HCT116 (cell line): ENCODE results near the gene UPF1. TPM values are rescaled to one million over a fixed set of nuclear protein-coding genes. Genes with fewer than 3 reads are reported as not detected.

ENCODE experiments used
- ATAC-seq: fragments of 200-7000 bp; cut with Tn5 transposase; 2 replicates; pipeline ENCODE4 v1.9.1; 2020; ENCODE audit warnings: mild to moderate bottlenecking, moderate library complexity
- BruUV-seq: library from RNA; stranded (reverse); fragments of 400-500 nt; replicated peaks from 2 replicates; lab custom pipeline; 2021; lab: Mats Ljungman, UMichigan
- CTCF ChIA-PET: fragments of 300-600 bp; sonication (Branson Sonifier 250); formaldehyde crosslinking; loops from one replicate; lab custom pipeline; 2021; ENCODE audit warnings: antibody characterized with exemption; lab: Charles Lee
- POLR2A ChIA-PET: fragments of 300-600, 350-600 bp; sonication (Branson Sonifier 250); formaldehyde crosslinking; loops from one replicate; lab custom pipeline; 2021; ENCODE audit warnings: antibody characterized with exemption; lab: Charles Lee
- RAD21 ChIA-PET, 2 experiments: fragments of 300-600 bp; sonication (Branson Sonifier 250); formaldehyde crosslinking; loops; one replicate each; lab custom pipeline; 2023; ENCODE audit warnings: low total read pairs in 2 of 2; ENCODE audit not compliant: uncharacterized antibody in 2 of 2, unreplicated experiment in 2 of 2, low non-redundant PET in 1 of 2; lab: Charles Lee
- DNase-seq: peaks from one replicate; pipeline ENCODE4 v3.0.0-alpha.2; 2010; ENCODE audit warnings: low read depth, low spot score
- H2AFZ ChIP-seq: fragments of 200-600 bp; shearing (Covaris generic), sonication (generic); 2 replicates; pipeline ENCODE4 v1.6.1; 2017; ENCODE audit warnings: low read depth, mixed run types, mixed read lengths, antibody characterized with exemption, low read length; ENCODE audit not compliant: poor library complexity, severe bottlenecking
- H3K27ac ChIP-seq: 2 replicates; pipeline ENCODE4 v1.5.1; 2012; ENCODE audit warnings: low read depth, low read length
- H3K27me3 ChIP-seq: fragments of 200-600 bp; sonication (generic); 2 replicates; pipeline ENCODE4 v1.6.1; 2016; ENCODE audit warnings: mixed run types, low read length, mixed read lengths; ENCODE audit not compliant: insufficient read depth
- H3K36me3 ChIP-seq, 2 experiments: fragments of 200-500 bp in 1 of 2; fragments of 200-600 bp in 1 of 2; sonication (Bioruptor generic) in 1 of 2; sonication (generic) in 1 of 2; 2 replicates each; pipeline versions ENCODE4 v1.5.1 to v1.6.1; 2014 to 2016; ENCODE audit warnings: low read length in 2 of 2, inconsistent platforms in 1 of 2, mixed read lengths in 1 of 2, mixed run types in 1 of 2; ENCODE audit not compliant: insufficient read depth in 2 of 2, control insufficient read depth in 1 of 2
- H3K4me1 ChIP-seq, 2 experiments: fragments of 200-600 bp in 1 of 2; sonication (generic) in 1 of 2; 2 replicates each; pipeline versions ENCODE4 v1.5.1 to v1.6.1; 2012 to 2017; ENCODE audit warnings: low read length in 2 of 2, inconsistent platforms in 1 of 2, mild to moderate bottlenecking in 1 of 2, mixed read lengths in 1 of 2, mixed run types in 1 of 2, moderate library complexity in 1 of 2; ENCODE audit not compliant: insufficient read depth in 2 of 2, control insufficient read depth in 1 of 2
- H3K4me2 ChIP-seq: fragments of 200-600 bp; sonication (generic); 2 replicates; pipeline ENCODE4 v1.6.1; 2017; ENCODE audit warnings: mixed run types, low read length, mixed read lengths
- H3K4me3 ChIP-seq, 2 experiments: fragments of 200-600 bp in 1 of 2; sonication (generic) in 1 of 2; replicated peaks in 1 of 2; 2 replicates each; pipeline ENCODE4 v1.5.1; 2011 to 2016; ENCODE audit warnings: low read length in 2 of 2, control low read depth in 1 of 2, low read depth in 1 of 2, mild to moderate bottlenecking in 1 of 2, mixed read lengths in 1 of 2, mixed run types in 1 of 2
- H3K79me2 ChIP-seq: fragments of 200-600 bp; sonication (generic); 2 replicates; pipeline ENCODE4 v1.6.1; 2017; ENCODE audit warnings: mild to moderate bottlenecking, mixed run types, low read length, moderate library complexity, mixed read lengths; ENCODE audit not compliant: insufficient read depth
- H3K9ac ChIP-seq: fragments of 200-600 bp; sonication (generic); 2 replicates; pipeline ENCODE4 v1.6.1; 2016; ENCODE audit warnings: low read length, mixed read lengths
- H3K9me2 ChIP-seq: fragments of 200-600 bp; sonication (generic), shearing (Covaris generic); 2 replicates; pipeline ENCODE4 v1.6.1; 2017; ENCODE audit warnings: mixed run types, mild to moderate bottlenecking, moderate library complexity; ENCODE audit not compliant: insufficient read depth
- H3K9me3 ChIP-seq, 2 experiments: fragments of 200-500 bp in 1 of 2; fragments of 200-600 bp in 1 of 2; sonication (Bioruptor generic) in 1 of 2; sonication (generic) in 1 of 2; 2 replicates each; pipeline ENCODE4 v1.6.1; 2014 to 2017; ENCODE audit warnings: low read length in 2 of 2, mixed read lengths in 2 of 2, inconsistent platforms in 1 of 2, low read depth in 1 of 2, mild to moderate bottlenecking in 1 of 2, mixed run types in 1 of 2, moderate library complexity in 1 of 2; ENCODE audit not compliant: control insufficient read depth in 1 of 2, insufficient read depth in 1 of 2
- H4K20me1 ChIP-seq: fragments of 200-600 bp; sonication (generic), shearing (Covaris generic); 2 replicates; pipeline ENCODE4 v1.6.1; 2017; ENCODE audit warnings: mixed run types, mild to moderate bottlenecking, moderate library complexity; ENCODE audit not compliant: insufficient read depth
- CBX3 ChIP-seq: IDR thresholded peaks from 2 replicates; pipeline ENCODE4 v1.6.1; 2012; ENCODE audit warnings: low read depth
- EGR1 ChIP-seq: IDR thresholded peaks from 2 replicates; pipeline ENCODE4 v1.6.1; 2012; ENCODE audit warnings: low read depth
- EZH2phosphoT487 ChIP-seq: fragments of 200-600 bp; IDR thresholded peaks from 2 replicates; pipeline ENCODE4 v1.6.1; 2018; ENCODE audit warnings: antibody characterized with exemption, borderline replicate concordance
- JUND ChIP-seq: IDR thresholded peaks from 2 replicates; pipeline ENCODE4 v1.6.1; 2012
- POLR2AphosphoS5 ChIP-seq: IDR thresholded peaks from 2 replicates; pipeline ENCODE4 v1.6.1; 2011; ENCODE audit warnings: mild to moderate bottlenecking, low read depth, low read length, moderate library complexity
- SIN3A ChIP-seq: IDR thresholded peaks from 2 replicates; pipeline ENCODE4 v1.6.1; 2012; ENCODE audit warnings: low read depth
- SP1 ChIP-seq: IDR thresholded peaks from 2 replicates; pipeline ENCODE4 v1.6.1; 2012; ENCODE audit warnings: low read depth
- TCF7L2 ChIP-seq: IDR thresholded peaks from 2 replicates; pipeline ENCODE4 v1.7.0; 2011; ENCODE audit warnings: borderline replicate concordance, inconsistent platforms; ENCODE audit not compliant: insufficient read depth, insufficient read length; ENCODE audit errors: extremely low read depth
- YY1 ChIP-seq: IDR thresholded peaks from 2 replicates; pipeline ENCODE4 v1.6.1; 2011; ENCODE audit warnings: low read length, low read depth, moderate library complexity, mild to moderate bottlenecking; ENCODE audit not compliant: insufficient replicate concordance; ENCODE audit errors: extremely low read depth
- ZFX ChIP-seq: fragments of 450-650 bp; IDR thresholded peaks from 2 replicates; pipeline ENCODE4 v1.6.1; 2017
- ZNF274 ChIP-seq: fragments of 200-500 bp; sonication (Bioruptor generic); IDR thresholded peaks from 2 replicates; pipeline ENCODE4 v1.6.1; 2014; ENCODE audit warnings: mild to moderate bottlenecking, low read depth, low read length, inconsistent platforms
- intact Hi-C: fragments of 100-400 bp; cut with micrococcal nuclease; formaldehyde crosslinking; loops from 2 replicates; pipeline ENCODE4 v1.10.0; 2022
- total RNA-seq: library from RNA; stranded (reverse); gene quantifications from one replicate; pipeline ENCODE4 v1.2.1, GENCODE V29; 2021; ENCODE audit not compliant: unreplicated experiment
- TF ChIP-seq, protein P1 (sequence below): IDR thresholded peaks from 2 replicates; pipeline ENCODE4 v1.6.1; 2011; ENCODE audit warnings: mild to moderate bottlenecking, low read length, moderate library complexity; ENCODE audit not compliant: insufficient replicate concordance; ENCODE audit errors: extremely low read depth
- TF ChIP-seq, protein P2 (sequence below), 3 experiments: fragments of 200-600 bp in 1 of 3; sonication (generic) in 1 of 3; IDR thresholded peaks in 2 of 3; conservative IDR thresholded peaks in 1 of 3; 2 replicates each; pipeline ENCODE4 v1.5.1; 2012 to 2017; ENCODE audit warnings: low read depth in 2 of 3, low read length in 2 of 3, antibody characterized with exemption in 1 of 3, borderline replicate concordance in 1 of 3, control low read depth in 1 of 3, mild to moderate bottlenecking in 1 of 3, mixed read lengths in 1 of 3, mixed run types in 1 of 3, moderate library complexity in 1 of 3; ENCODE audit not compliant: insufficient read depth in 1 of 3

Gene UPF1
- total RNA-seq, 1 experiment from 2014 or later: 78.5 TPM

GRCh38 chr19:18883526-18884304 is 52.0 kb downstream of the UPF1 start:
- peaks cover 5 to 16% of the 10 kb centered on the region in 2 experiments; a peak in 3 of 4 replicates for H3K4me1 ChIP-seq
- intact Hi-C loops: no loop called here
- no peaks in the 10 kb centered on the region for H3K27me3 ChIP-seq
- H2AFZ ChIP-seq: no peak overlapping the region
- BruUV-seq: no TSS peak
- H3K9me3 ChIP-seq: no peaks in the 10 kb centered on the region
- POLR2A ChIA-PET: no interaction called here
- TF ChIP-seq YY1 (no peak), POLR2AphosphoS5 (no peak), TCF7L2 (no peak), JUND (no peak), SIN3A (no peak)
- no peak for DNase-seq
- no peak overlapping the region for H3K27ac ChIP-seq
- H3K4me2 ChIP-seq: no peak overlapping the region
- H4K20me1 ChIP-seq: no peaks in the 10 kb centered on the region
- H3K9ac ChIP-seq: no peak overlapping the region
- H3K36me3 ChIP-seq: no peaks in the 10 kb centered on the region
- RAD21 ChIA-PET: no interaction called here
- no peak overlapping the region for H3K4me3 ChIP-seq
- no peak for ATAC-seq
- CTCF ChIA-PET: no interaction called here
- H3K9me2 ChIP-seq: no peaks in the 10 kb centered on the region
- no peaks in the 10 kb centered on the region for H3K79me2 ChIP-seq

DNA sequence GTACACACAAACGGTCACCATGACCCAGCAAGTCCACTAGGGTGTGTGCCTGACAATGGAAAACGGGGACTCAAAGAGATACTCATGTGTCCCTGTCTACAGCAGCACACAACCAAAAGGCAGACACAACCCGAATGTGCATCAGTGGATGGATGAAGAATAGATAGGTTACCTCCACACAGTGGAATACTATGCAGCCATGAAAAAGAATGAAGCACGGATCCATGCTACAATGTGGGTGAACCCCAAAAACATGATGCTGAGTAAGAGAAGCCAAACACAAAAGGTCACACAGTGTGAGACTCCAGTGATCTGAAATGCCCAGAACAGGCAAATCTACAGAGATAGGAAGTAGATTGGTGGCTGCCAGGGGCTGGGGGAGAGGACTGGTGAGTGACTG is 55.2 kb downstream of the UPF1 start:
- POLR2A ChIA-PET: no interaction called here
- Histone ChIP-seq H3K9ac (no peak overlapping the region), H3K36me3 (no peaks in the 10 kb centered on the region), H4K20me1 (no peaks in the 10 kb centered on the region), H3K4me2 (no peak overlapping the region), H3K9me2 (no peaks in the 10 kb centered on the region), H3K79me2 (no peaks in the 10 kb centered on the region), H3K4me3 (no peak overlapping the region), H3K4me1 (peaks cover 0 to 7% of the 10 kb centered on the region in 2 experiments; a peak in 2 of 4 replicates), H3K27me3 (no peaks in the 10 kb centered on the region), H2AFZ (no peak overlapping the region), H3K9me3 (no peaks in the 10 kb centered on the region), H3K27ac (no peak overlapping the region)
- intact Hi-C loops: no loop called here
- BruUV-seq: no TSS peak
- RAD21 ChIA-PET: no interaction called here
- DNase-seq (no peak), ATAC-seq (no peak)
- CTCF ChIA-PET: no interaction called here
- TF ChIP-seq, protein P1, sequence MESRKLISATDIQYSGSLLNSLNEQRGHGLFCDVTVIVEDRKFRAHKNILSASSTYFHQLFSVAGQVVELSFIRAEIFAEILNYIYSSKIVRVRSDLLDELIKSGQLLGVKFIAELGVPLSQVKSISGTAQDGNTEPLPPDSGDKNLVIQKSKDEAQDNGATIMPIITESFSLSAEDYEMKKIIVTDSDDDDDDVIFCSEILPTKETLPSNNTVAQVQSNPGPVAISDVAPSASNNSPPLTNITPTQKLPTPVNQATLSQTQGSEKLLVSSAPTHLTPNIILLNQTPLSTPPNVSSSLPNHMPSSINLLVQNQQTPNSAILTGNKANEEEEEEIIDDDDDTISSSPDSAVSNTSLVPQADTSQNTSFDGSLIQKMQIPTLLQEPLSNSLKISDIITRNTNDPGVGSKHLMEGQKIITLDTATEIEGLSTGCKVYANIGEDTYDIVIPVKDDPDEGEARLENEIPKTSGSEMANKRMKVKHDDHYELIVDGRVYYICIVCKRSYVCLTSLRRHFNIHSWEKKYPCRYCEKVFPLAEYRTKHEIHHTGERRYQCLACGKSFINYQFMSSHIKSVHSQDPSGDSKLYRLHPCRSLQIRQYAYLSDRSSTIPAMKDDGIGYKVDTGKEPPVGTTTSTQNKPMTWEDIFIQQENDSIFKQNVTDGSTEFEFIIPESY: no peak
- no peak for TF ChIP-seq YY1
- no peak for TF ChIP-seq ZFX
- no peak for TF ChIP-seq CBX3
- TF ChIP-seq ZNF274: no peak
- TF ChIP-seq, protein P2, sequence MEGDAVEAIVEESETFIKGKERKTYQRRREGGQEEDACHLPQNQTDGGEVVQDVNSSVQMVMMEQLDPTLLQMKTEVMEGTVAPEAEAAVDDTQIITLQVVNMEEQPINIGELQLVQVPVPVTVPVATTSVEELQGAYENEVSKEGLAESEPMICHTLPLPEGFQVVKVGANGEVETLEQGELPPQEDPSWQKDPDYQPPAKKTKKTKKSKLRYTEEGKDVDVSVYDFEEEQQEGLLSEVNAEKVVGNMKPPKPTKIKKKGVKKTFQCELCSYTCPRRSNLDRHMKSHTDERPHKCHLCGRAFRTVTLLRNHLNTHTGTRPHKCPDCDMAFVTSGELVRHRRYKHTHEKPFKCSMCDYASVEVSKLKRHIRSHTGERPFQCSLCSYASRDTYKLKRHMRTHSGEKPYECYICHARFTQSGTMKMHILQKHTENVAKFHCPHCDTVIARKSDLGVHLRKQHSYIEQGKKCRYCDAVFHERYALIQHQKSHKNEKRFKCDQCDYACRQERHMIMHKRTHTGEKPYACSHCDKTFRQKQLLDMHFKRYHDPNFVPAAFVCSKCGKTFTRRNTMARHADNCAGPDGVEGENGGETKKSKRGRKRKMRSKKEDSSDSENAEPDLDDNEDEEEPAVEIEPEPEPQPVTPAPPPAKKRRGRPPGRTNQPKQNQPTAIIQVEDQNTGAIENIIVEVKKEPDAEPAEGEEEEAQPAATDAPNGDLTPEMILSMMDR (IDR thresholded peaks at IDR 0.05 in 2 of 3, conservative IDR thresholded peaks at IDR 0.05 in 1 of 3; ENCODE audit: borderline replicate concordance in 1 of 3, insufficient read depth in 1 of 3, low read depth in 2 of 3, low read length in 2 of 3): no peak
- no peak for TF ChIP-seq EZH2phosphoT487
- no peak for TF ChIP-seq EGR1
- TF ChIP-seq SP1: no peak
